Ascending aorta (tissue), 2 donors: ENCODE results near the gene DVL1. TPM values are rescaled to one million over a fixed set of nuclear protein-coding genes. Genes with fewer than 3 reads are reported as not detected.

Experiments used
- DNase-seq, 2 donors: peaks; one replicate each; pipeline ENCODE4 v3.0.0-alpha.2; 2019; ENCODE audit warnings: low spot score in 2 of 2
- H3K27ac ChIP-seq, 2 donors: fragments of 200-600 bp; sonication (generic); one replicate each; pipeline ENCODE4 v1.5.1; 2016 to 2017; ENCODE audit warnings: mild to moderate bottlenecking in 1 of 2
- H3K27me3 ChIP-seq: fragments of 200-600 bp; sonication (generic); one replicate; pipeline ENCODE4 v1.5.1; 2017
- H3K36me3 ChIP-seq, 2 donors: fragments of 200-600 bp; sonication (generic); one replicate each; pipeline ENCODE4 v1.5.1; 2016
- H3K4me1 ChIP-seq, 2 donors: fragments of 200-600 bp; sonication (generic); one replicate each; pipeline ENCODE4 v1.5.1; 2016 to 2017; ENCODE audit warnings: mild to moderate bottlenecking in 1 of 2
- H3K4me3 ChIP-seq, 2 donors: fragments of 200-600 bp; sonication (generic); one replicate each; pipeline ENCODE4 v1.5.1; 2016 to 2017; ENCODE audit warnings: mild to moderate bottlenecking in 1 of 2
- H3K9me3 ChIP-seq, 2 donors: fragments of 200-600 bp; sonication (generic); one replicate each; pipeline ENCODE4 v1.5.1; 2016
- CTCF ChIP-seq, 3 experiments: fragments of 200-600 bp in 2 of 3; fragments of 450-650 bp in 1 of 3; sonication (generic) in 2 of 3; IDR thresholded peaks; one replicate each; pipeline ENCODE4 v1.5.1; 2016 to 2019; ENCODE audit warnings: antibody characterized with exemption in 3 of 3, mild to moderate bottlenecking in 1 of 3, moderate library complexity in 1 of 3
- intact Hi-C: fragments of 100-400 bp; cut with DNase I; formaldehyde crosslinking; loops from one replicate; pipeline ENCODE4 v1.15.1; 2023
- total RNA-seq: library from RNA; depleted of rRNA; stranded (reverse); fragments of >200 nt; gene quantifications from one replicate; pipeline ENCODE4 v1.1.0, GENCODE V29; 2016

DVL1 gene
- total RNA-seq, 1 donor from 2014 or later, result 66.7 TPM

GRCh38 chr1:1361233-1361981 lies 12.2 kb upstream of the DVL1 start:
- peaks cover 19 to 40% of the 10 kb centered on the region in 2 donors for H3K4me1 ChIP-seq
- H3K27ac ChIP-seq, result peak overlapping the region; percentile 75 to 90
- H3K9me3 ChIP-seq, result no peaks in the 10 kb centered on the region
- H3K36me3 ChIP-seq, result no peaks in the 10 kb centered on the region
- H3K27me3 ChIP-seq, result no peaks in the 10 kb centered on the region
- no peak overlapping the region for H3K4me3 ChIP-seq
- no peak for DNase-seq
- intact Hi-C loops, result no loop called here
- no peak for TF ChIP-seq CTCF (IDR thresholded peaks at IDR 0.05)

GRCh38 chr1:1360506-1361169 lies 11.4 kb upstream of the DVL1 start:
- Histone ChIP-seq H3K27ac (peak overlapping the region; percentile 90 to 92), H3K27me3 (no peaks in the 10 kb centered on the region), H3K9me3 (no peaks in the 10 kb centered on the region), H3K4me1 (peaks cover 19 to 48% of the 10 kb centered on the region in 2 donors), H3K36me3 (no peaks in the 10 kb centered on the region), H3K4me3 (no peak overlapping the region)
- TF ChIP-seq CTCF (IDR thresholded peaks at IDR 0.05), result no peak
- intact Hi-C loops, result no loop called here
- peak; percentile 50 to 92 for DNase-seq

- intact Hi-C loops, result loop anchor here (2.0 kb wide), 1 partner anchor 15 kb away; the partner anchor contains the start of gene AURKAIP1
- peaks cover 27 to 55% of the 10 kb centered on the region in 2 donors for H3K4me1 ChIP-seq
- no peak for DNase-seq
Measured at GRCh38 chr1:1359664-1360468, 10.6 kb upstream of the DVL1 start.

GRCh38 chr1:1359308-1359663 lies 10.1 kb upstream of the DVL1 start:
- Histone ChIP-seq H3K27me3 (no peaks in the 10 kb centered on the region), H3K27ac (peak overlapping the region; percentile 90 to 92), H3K9me3 (no peaks in the 10 kb centered on the region), H3K4me1 (peaks cover 30 to 59% of the 10 kb centered on the region in 2 donors), H3K36me3 (peaks cover 6% of the 10 kb centered on the region in 2 donors), H3K4me3 (peak overlapping the region in 1 of 2 donors; percentile 65)
- no peak for TF ChIP-seq CTCF (IDR thresholded peaks at IDR 0.05)
- intact Hi-C loops, result loop anchor here (2.0 kb wide), 1 partner anchor 16 kb away; the partner anchor contains the start of gene AURKAIP1
- DNase-seq, result no peak

More at GRCh38 chr1:1359664-1360468, 10.6 kb upstream of the DVL1 start:
- no peak for TF ChIP-seq CTCF (IDR thresholded peaks at IDR 0.05)
- peak overlapping the region; percentile 90 to 92 for H3K27ac ChIP-seq
- H3K9me3 ChIP-seq, result no peaks in the 10 kb centered on the region
- peaks cover 0 to under 1% of the 10 kb centered on the region in 2 donors for H3K36me3 ChIP-seq
- peak overlapping the region in 1 of 2 donors; percentile 12 for H3K4me3 ChIP-seq
- no peaks in the 10 kb centered on the region for H3K27me3 ChIP-seq
